Upper lobe of right lung (tissue), 1 donor: ENCODE results near the gene LCN15. TPM values are rescaled to one million over a fixed set of nuclear protein-coding genes. Genes with fewer than 3 reads are reported as not detected.
"Not testable (repeated sequence)": the region's sequence is repeated elsewhere in the genome, so short reads cannot be mapped to it uniquely, and the experiment has no call there.

ENCODE experiments used
- ATAC-seq: fragments of 200-7000 bp; cut with Tn5 transposase; one replicate; pipeline ENCODE4 v1.9.1; 2020; ENCODE audit warnings: mild to moderate bottlenecking, moderate library complexity
- DNase-seq: peaks from one replicate; pipeline ENCODE4 v3.0.0-alpha.2; 2020
- H3K27ac ChIP-seq: fragments of 200-600 bp; one replicate; pipeline ENCODE4 v1.8.0; 2022
- H3K27me3 ChIP-seq: fragments of 200-600 bp; one replicate; pipeline ENCODE4 v1.8.0; 2022; ENCODE audit warnings: mild to moderate bottlenecking
- H3K36me3 ChIP-seq: fragments of 200-600 bp; one replicate; pipeline ENCODE4 v1.8.0; 2022
- H3K4me1 ChIP-seq: fragments of 200-600 bp; one replicate; pipeline ENCODE4 v1.8.0; 2022
- H3K4me3 ChIP-seq: fragments of 200-600 bp; one replicate; pipeline ENCODE4 v1.8.0; 2022; ENCODE audit warnings: mild to moderate bottlenecking
- H3K9me3 ChIP-seq: fragments of 200-600 bp; one replicate; pipeline ENCODE4 v1.8.0; 2022
- intact Hi-C: fragments of 100-400 bp; cut with DNase I; formaldehyde crosslinking; loops from one replicate; pipeline ENCODE4 v1.11.0; 2022
- total RNA-seq: library from RNA; stranded (reverse); fragmentation: NEBNext Ultra II Directional; extraction: Animal tissue kit (Norgen Biotek cat#: 25700); gene quantifications from one replicate; pipeline ENCODE4 v1.2.1, GENCODE V29; 2021
- TF ChIP-seq, protein P1 (sequence below): fragments of 200-600 bp; IDR thresholded peaks from one replicate; pipeline ENCODE4 v1.8.0; 2022; ENCODE audit warnings: antibody characterized with exemption
- donor health status: DM: no; HTN: yes; CAD: no; lungs with severe emphysema.

The LCN15 gene
- total RNA-seq, 1 donor from 2014 or later = not detected

DNA sequence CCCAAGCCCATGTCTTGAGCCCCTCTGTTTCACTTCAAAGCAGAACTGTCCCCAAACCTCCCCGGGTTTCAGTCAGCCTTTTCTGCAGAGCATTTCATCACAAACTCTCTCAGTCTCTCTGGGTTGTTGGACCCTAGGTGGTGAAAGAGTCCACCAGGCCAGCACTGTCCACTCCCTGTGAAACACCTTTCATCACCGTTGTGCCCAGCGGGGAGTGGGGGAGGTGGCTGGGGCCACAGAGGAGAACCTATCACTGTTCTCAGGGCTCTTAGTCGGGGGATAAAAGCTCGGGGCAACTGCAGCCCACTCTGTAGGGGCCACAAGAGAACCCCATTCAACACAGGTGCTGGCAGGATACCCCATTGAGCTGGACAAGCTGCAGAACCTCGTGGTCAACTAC lies 38.0 kb upstream of the LCN15 start:
- Histone ChIP-seq H3K27me3 (peaks cover 28% of the 10 kb centered on the region), H3K4me3 (no peak overlapping the region), H3K27ac (no peak overlapping the region), H3K9me3 (no peaks in the 10 kb centered on the region), H3K4me1 (peaks cover 37% of the 10 kb centered on the region), H3K36me3 (no peaks in the 10 kb centered on the region)
- TF ChIP-seq, protein P1, sequence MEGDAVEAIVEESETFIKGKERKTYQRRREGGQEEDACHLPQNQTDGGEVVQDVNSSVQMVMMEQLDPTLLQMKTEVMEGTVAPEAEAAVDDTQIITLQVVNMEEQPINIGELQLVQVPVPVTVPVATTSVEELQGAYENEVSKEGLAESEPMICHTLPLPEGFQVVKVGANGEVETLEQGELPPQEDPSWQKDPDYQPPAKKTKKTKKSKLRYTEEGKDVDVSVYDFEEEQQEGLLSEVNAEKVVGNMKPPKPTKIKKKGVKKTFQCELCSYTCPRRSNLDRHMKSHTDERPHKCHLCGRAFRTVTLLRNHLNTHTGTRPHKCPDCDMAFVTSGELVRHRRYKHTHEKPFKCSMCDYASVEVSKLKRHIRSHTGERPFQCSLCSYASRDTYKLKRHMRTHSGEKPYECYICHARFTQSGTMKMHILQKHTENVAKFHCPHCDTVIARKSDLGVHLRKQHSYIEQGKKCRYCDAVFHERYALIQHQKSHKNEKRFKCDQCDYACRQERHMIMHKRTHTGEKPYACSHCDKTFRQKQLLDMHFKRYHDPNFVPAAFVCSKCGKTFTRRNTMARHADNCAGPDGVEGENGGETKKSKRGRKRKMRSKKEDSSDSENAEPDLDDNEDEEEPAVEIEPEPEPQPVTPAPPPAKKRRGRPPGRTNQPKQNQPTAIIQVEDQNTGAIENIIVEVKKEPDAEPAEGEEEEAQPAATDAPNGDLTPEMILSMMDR = no peak
- DNase-seq (no peak), ATAC-seq (no peak)
- intact Hi-C loops = no loop called here

DNA sequence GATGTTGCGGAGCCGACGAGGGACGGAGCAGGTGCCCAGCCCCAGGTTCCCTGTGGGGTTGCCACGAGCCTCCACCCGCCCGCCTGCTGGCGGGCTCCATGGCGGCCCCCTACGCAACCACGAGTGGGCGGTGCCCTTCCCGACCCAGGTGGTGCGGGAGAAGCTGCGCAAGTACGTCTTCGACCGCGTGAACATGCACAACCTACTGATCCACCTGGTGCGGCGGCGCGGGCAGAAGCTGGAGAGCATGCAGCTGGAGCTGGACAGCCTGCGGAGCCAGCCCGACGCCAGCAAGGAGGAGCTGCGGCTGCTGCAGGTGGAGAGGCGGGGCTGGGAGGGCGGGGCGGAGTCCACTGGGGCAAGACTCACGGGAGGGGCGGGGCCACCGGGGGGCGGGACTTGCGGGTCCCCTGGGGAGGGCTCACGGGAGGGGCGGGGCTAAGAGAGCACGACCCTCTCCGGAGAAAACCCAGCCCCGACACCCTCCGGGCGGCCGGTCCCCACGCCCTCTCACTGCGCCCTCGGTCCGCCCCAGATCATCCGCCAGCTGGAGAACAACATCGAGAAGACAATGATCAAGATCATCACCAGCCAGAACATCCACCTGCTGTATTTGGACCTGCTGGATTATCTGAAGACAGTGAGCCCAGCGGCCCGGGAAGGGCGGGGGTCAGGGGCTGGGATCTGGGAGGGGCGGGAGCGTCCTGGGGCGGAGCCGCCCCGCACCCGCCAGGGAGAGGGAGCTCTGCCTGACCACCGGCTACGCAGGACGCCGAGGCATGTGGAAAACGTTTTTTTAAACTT lies 35.7 kb upstream of the LCN15 start:
- peak; percentile 87 for ATAC-seq

DNA sequence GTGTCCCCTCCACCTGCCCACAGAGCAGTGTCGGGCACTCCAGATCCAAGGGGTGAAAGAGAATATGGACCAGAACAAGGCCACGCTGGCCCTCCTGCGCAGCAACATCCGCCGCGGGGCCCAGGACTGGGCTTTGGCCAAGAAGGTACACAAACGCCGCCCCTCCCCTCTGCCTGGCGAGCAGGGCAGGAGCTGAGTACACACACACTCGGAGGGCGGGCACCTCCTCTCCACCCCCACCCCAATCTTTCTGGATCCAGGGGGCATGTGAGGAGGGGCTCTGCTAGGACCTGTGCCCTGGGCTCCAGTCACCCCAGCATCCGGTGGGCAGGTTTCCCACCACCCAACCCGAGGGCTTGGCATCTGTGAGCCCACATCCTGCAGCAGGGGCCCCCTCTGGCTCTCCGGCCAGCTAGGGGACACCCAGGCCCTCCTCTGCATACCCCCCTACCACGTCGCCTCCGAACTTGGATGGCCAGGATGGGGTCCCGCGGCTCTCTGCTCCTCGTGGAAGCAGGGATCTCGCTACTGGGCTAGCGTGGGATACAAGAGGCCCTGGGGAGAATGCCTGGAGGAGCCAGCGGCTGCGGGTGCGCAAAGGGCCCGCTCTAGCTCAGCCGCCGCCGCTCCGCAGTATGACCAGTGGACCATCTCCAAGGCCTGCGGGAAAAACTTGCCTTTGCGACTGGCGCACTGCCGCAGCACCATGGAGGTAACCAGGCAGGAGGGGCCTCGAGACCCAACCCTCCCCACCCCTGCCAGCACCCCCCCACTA lies 34.9 kb upstream of the LCN15 start:
- DNase-seq (peak; percentile 86), ATAC-seq (peak; percentile 45)
- Histone ChIP-seq H3K4me1 (peaks cover 25% of the 10 kb centered on the region), H3K27ac (no peak overlapping the region), H3K9me3 (no peaks in the 10 kb centered on the region), H3K4me3 (peak overlapping the region; percentile 45), H3K36me3 (no peaks in the 10 kb centered on the region), H3K27me3 (peaks cover 28% of the 10 kb centered on the region)
- TF ChIP-seq, protein P1 = no peak
- intact Hi-C loops = no loop called here

More for the DNA sequence above, 35.7 kb upstream of the LCN15 start:
- Histone ChIP-seq H3K36me3 (no peaks in the 10 kb centered on the region), H3K27me3 (peaks cover 28% of the 10 kb centered on the region), H3K27ac (peak overlapping the region; percentile 45), H3K4me1 (peaks cover 25% of the 10 kb centered on the region), H3K9me3 (no peaks in the 10 kb centered on the region), H3K4me3 (peak overlapping the region; percentile 45)
- intact Hi-C loops = no loop called here
- TF ChIP-seq, protein P1 = no peak
- DNase-seq = peak; percentile 96

DNA sequence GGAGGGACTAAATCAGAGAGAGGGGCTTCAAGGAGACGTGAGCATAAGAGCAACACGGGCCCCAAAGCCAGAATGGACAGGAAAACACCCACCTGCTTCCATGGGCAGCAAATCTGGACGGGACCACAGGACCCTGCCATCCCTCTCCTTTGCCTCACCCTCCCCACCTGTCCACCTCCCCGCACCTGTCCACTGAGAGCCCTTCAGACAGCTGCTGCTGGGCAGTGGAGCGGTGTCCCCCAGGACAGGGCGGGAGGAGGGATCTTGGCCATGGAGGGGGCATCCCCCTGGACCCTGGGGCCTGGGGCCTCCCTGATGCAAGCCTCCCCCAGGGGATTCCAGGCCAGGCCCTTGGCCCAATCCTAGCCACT lies 34.4 kb upstream of the LCN15 start:
- peaks cover 28% of the 10 kb centered on the region for H3K27me3 ChIP-seq

DNA sequence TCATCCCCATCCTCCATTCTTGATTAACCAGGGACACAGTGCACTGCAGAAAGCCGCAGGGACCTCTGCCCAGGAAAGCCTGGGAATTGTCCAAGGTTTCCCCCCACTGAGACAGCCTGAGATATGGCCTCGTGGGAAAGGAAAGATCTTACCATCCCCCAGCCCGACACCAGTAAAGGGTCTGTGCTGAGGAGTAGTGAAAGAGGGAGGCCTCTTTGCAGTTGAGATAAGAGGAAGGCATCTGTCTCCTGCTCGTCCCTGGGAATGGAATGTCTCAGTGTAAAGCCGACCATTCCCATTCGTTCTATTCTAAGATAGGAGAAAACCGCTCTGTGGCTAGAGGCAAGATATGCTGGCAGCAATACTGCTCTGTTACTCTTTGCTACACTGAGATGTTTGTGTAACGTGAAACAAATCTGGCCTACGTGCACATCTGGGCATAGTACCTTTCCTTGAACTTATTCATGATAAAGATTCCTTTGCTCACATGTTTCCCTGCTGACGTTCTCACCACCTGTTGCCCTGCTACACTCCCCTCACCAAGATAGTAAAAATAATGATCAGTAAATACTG lies 32.5 kb upstream of the LCN15 start:
- H3K4me1 ChIP-seq = peaks cover 31% of the 10 kb centered on the region
- H3K36me3 ChIP-seq, H3K9me3 ChIP-seq, DNase-seq, ATAC-seq, intact Hi-C loops, H3K4me3 ChIP-seq, H3K27ac ChIP-seq: not testable (repeated sequence)
- H3K27me3 ChIP-seq = peaks cover 28% of the 10 kb centered on the region

More for the DNA sequence above, 34.4 kb upstream of the LCN15 start:
- intact Hi-C loops = no loop called here
- H3K4me3 ChIP-seq = peak overlapping the region; percentile 45
- H3K4me1 ChIP-seq = peaks cover 25% of the 10 kb centered on the region
- H3K27ac ChIP-seq = no peak overlapping the region
- H3K9me3 ChIP-seq = no peaks in the 10 kb centered on the region
- ATAC-seq = no peak
- H3K36me3 ChIP-seq = no peaks in the 10 kb centered on the region
- TF ChIP-seq, protein P1 = no peak
- no peak for DNase-seq
